Stomach smooth muscle (tissue), 2 donors: ENCODE measurements around the gene RBM15.

Source experiments
- H3K27ac ChIP-seq: one replicate; pipeline ENCODE4 v1.7.0; 2013; ENCODE audit warnings: mild to moderate bottlenecking, low read length, inconsistent platforms
- H3K27me3 ChIP-seq, 2 donors: one replicate each; pipeline ENCODE4 v1.7.0; 2013; ENCODE audit warnings: low read length in 2 of 2; ENCODE audit not compliant: insufficient read depth in 2 of 2, control insufficient read depth in 1 of 2
- H3K36me3 ChIP-seq, 2 donors: one replicate each; pipeline ENCODE4 v1.7.0; 2013; ENCODE audit warnings: low read length in 2 of 2; ENCODE audit not compliant: control insufficient read depth in 2 of 2, insufficient read depth in 2 of 2
- H3K4me1 ChIP-seq: one replicate; pipeline ENCODE4 v1.7.0; 2013; ENCODE audit warnings: low read length; ENCODE audit not compliant: control insufficient read depth, insufficient read depth
- H3K4me3 ChIP-seq, 2 donors: one replicate each; pipeline ENCODE4 v1.7.0; 2013; ENCODE audit warnings: low read length in 2 of 2
- H3K9ac ChIP-seq, 2 donors: one replicate each; pipeline ENCODE4 v1.7.0; 2013; ENCODE audit warnings: low read length in 2 of 2, mild to moderate bottlenecking in 1 of 2
- H3K9me3 ChIP-seq, 2 donors: one replicate each; pipeline ENCODE4 v1.7.0; 2013; ENCODE audit warnings: low read length in 2 of 2; ENCODE audit not compliant: control insufficient read depth in 2 of 2
- donor health status: healthy.
- donor health status: Pancreatic carcinoma.

RBM15 gene

GRCh38 chr1:110321846-110322245 is 17.3 kb upstream of the RBM15 start:
- no peak overlapping the region for H3K4me3 ChIP-seq
- no peaks in the 10 kb centered on the region for H3K4me1 ChIP-seq
- no peak overlapping the region for H3K9ac ChIP-seq
- no peaks in the 10 kb centered on the region for H3K27me3 ChIP-seq
- H3K36me3 ChIP-seq: no peaks in the 10 kb centered on the region
- H3K9me3 ChIP-seq: no peaks in the 10 kb centered on the region
- H3K27ac ChIP-seq: no peak overlapping the region

- Histone ChIP-seq H3K9me3 (no peaks in the 10 kb centered on the region), H3K27ac (no peak overlapping the region), H3K4me3 (no peak overlapping the region), H3K36me3 (no peaks in the 10 kb centered on the region), H3K9ac (no peak overlapping the region), H3K27me3 (no peaks in the 10 kb centered on the region), H3K4me1 (no peaks in the 10 kb centered on the region)
Observed at GRCh38 chr1:110324667-110325066, 14.5 kb upstream of the RBM15 start.

- Histone ChIP-seq H3K27me3 (no peaks in the 10 kb centered on the region), H3K9ac (no peak overlapping the region), H3K4me3 (no peak overlapping the region), H3K27ac (no peak overlapping the region), H3K4me1 (no peaks in the 10 kb centered on the region), H3K36me3 (no peaks in the 10 kb centered on the region), H3K9me3 (no peaks in the 10 kb centered on the region)
Observed at GRCh38 chr1:110326826-110327225, 12.4 kb upstream of the RBM15 start.

- Histone ChIP-seq H3K27me3 (no peaks in the 10 kb centered on the region), H3K27ac (no peak overlapping the region), H3K36me3 (no peaks in the 10 kb centered on the region), H3K9me3 (no peaks in the 10 kb centered on the region), H3K4me1 (no peaks in the 10 kb centered on the region), H3K9ac (no peak overlapping the region), H3K4me3 (no peak overlapping the region)
Observed at GRCh38 chr1:110328274-110328673, 10.9 kb upstream of the RBM15 start.

GRCh38 chr1:110328700-110329099 is 10.5 kb upstream of the RBM15 start:
- H3K9ac ChIP-seq: no peak overlapping the region
- H3K36me3 ChIP-seq: no peaks in the 10 kb centered on the region
- H3K4me3 ChIP-seq: no peak overlapping the region
- H3K9me3 ChIP-seq: no peaks in the 10 kb centered on the region
- H3K27ac ChIP-seq: no peak overlapping the region
- H3K4me1 ChIP-seq: no peaks in the 10 kb centered on the region
- H3K27me3 ChIP-seq: no peaks in the 10 kb centered on the region

- peaks cover 12% of the 10 kb centered on the region for H3K4me1 ChIP-seq
- H3K9me3 ChIP-seq: no peaks in the 10 kb centered on the region
- no peak overlapping the region for H3K4me3 ChIP-seq
- H3K27me3 ChIP-seq: no peaks in the 10 kb centered on the region
- H3K27ac ChIP-seq: no peak overlapping the region
- H3K9ac ChIP-seq: no peak overlapping the region
- H3K36me3 ChIP-seq: no peaks in the 10 kb centered on the region
Observed at GRCh38 chr1:110335265-110335664, 3.9 kb upstream of the RBM15 start.

GRCh38 chr1:110336300-110337039 is 2.7 kb upstream of the RBM15 start:
- no peak overlapping the region for H3K9ac ChIP-seq
- H3K27ac ChIP-seq: no peak overlapping the region
- H3K4me3 ChIP-seq: no peak overlapping the region
- no peaks in the 10 kb centered on the region for H3K9me3 ChIP-seq
- no peaks in the 10 kb centered on the region for H3K27me3 ChIP-seq
- peaks cover 5 to 8% of the 10 kb centered on the region in 2 donors for H3K36me3 ChIP-seq
- peaks cover 24% of the 10 kb centered on the region for H3K4me1 ChIP-seq

GRCh38 chr1:110337704-110338308 is 1.4 kb upstream of the RBM15 start:
- H3K4me1 ChIP-seq: peaks cover 31% of the 10 kb centered on the region
- no peaks in the 10 kb centered on the region for H3K9me3 ChIP-seq
- H3K4me3 ChIP-seq: peak overlapping the region; percentile 87 to 98
- H3K9ac ChIP-seq: peak overlapping the region; percentile 89 to 96
- peaks cover 12 to 16% of the 10 kb centered on the region in 2 donors for H3K36me3 ChIP-seq
- H3K27ac ChIP-seq: peak overlapping the region; percentile 96
- H3K27me3 ChIP-seq: no peaks in the 10 kb centered on the region

GRCh38 chr1:110338309-110338885 is 780 bp upstream of the RBM15 start:
- no peaks in the 10 kb centered on the region for H3K9me3 ChIP-seq
- peaks cover 31% of the 10 kb centered on the region for H3K4me1 ChIP-seq
- H3K27ac ChIP-seq: peak overlapping the region; percentile 96
- no peaks in the 10 kb centered on the region for H3K27me3 ChIP-seq
- peak overlapping the region; percentile 89 to 96 for H3K9ac ChIP-seq
- peak overlapping the region; percentile 87 to 98 for H3K4me3 ChIP-seq
- peaks cover 12 to 17% of the 10 kb centered on the region in 2 donors for H3K36me3 ChIP-seq

- peaks cover 36% of the 10 kb centered on the region for H3K4me1 ChIP-seq
- no peaks in the 10 kb centered on the region for H3K9me3 ChIP-seq
- peak overlapping the region; percentile 86 to 87 for H3K9ac ChIP-seq
- H3K36me3 ChIP-seq: peaks cover 12 to 27% of the 10 kb centered on the region in 2 donors
- H3K27ac ChIP-seq: peak overlapping the region; percentile 96
- no peaks in the 10 kb centered on the region for H3K27me3 ChIP-seq
- peak overlapping the region; percentile 93 to 98 for H3K4me3 ChIP-seq
Observed at GRCh38 chr1:110339407-110340206, 430 bp downstream of the RBM15 start.
